ENCODE measurements around the gene MAP3K3. TPM values are rescaled to one million over a fixed set of nuclear protein-coding genes. Genes with fewer than 3 reads are reported as not detected.

Gene MAP3K3
- total RNA-seq, 1 donor from 2014 or later, result 58.5 TPM

DNA sequence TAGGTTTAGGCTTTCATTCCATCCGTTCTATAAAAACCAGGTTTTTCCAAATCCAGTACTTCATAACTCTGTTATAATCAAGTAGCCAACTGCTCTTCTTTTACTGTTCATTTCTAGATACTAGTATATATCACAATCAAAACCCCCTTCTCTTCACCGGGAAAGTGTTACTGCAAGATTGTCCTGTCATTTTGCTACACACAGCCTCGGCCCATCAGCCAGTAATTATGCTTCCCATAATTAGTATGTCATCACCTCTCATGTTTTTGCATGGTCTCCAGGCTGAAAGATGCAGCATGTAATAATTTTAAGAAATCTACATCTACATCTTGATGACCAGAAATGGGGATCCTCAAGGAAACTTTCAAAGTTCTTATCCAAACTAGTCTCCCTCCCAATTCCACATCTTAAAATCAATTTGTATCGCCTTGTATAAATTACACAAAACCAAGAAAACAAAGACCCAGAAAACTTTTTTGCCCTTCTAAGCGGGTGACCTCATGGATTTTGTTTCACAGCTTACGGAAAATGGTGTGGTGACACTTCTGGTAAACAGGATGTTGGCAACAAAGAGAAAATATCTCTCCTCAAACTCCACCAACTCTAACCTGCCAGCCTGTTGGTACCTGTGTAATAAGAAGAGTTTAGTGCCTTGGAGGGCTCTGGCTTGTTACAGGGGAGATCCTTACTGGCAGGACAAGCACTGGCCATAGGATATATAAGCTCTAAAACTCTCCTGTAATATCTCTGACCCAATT is 12.2 kb upstream of the MAP3K3 start:
- Histone ChIP-seq H3K36me3 (peaks cover 61% of the 10 kb centered on the region), H3K4me1 (no peaks in the 10 kb centered on the region), H3K4me3 (no peak overlapping the region), H3K9me3 (no peaks in the 10 kb centered on the region), H3K27ac (no peak overlapping the region), H3K27me3 (ENCODE audit: low read depth) (no peaks in the 10 kb centered on the region)
- intact Hi-C loops (cut with DNase I), result loop anchor here (10.0 kb wide), 1 partner anchor 185 kb away; no protein-coding TSS in a partner anchor
- ATAC-seq (no peak), DNase-seq (no peak)
- TF ChIP-seq, protein P1, sequence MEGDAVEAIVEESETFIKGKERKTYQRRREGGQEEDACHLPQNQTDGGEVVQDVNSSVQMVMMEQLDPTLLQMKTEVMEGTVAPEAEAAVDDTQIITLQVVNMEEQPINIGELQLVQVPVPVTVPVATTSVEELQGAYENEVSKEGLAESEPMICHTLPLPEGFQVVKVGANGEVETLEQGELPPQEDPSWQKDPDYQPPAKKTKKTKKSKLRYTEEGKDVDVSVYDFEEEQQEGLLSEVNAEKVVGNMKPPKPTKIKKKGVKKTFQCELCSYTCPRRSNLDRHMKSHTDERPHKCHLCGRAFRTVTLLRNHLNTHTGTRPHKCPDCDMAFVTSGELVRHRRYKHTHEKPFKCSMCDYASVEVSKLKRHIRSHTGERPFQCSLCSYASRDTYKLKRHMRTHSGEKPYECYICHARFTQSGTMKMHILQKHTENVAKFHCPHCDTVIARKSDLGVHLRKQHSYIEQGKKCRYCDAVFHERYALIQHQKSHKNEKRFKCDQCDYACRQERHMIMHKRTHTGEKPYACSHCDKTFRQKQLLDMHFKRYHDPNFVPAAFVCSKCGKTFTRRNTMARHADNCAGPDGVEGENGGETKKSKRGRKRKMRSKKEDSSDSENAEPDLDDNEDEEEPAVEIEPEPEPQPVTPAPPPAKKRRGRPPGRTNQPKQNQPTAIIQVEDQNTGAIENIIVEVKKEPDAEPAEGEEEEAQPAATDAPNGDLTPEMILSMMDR (IDR thresholded peaks at IDR 0.05), result no peak

DNA sequence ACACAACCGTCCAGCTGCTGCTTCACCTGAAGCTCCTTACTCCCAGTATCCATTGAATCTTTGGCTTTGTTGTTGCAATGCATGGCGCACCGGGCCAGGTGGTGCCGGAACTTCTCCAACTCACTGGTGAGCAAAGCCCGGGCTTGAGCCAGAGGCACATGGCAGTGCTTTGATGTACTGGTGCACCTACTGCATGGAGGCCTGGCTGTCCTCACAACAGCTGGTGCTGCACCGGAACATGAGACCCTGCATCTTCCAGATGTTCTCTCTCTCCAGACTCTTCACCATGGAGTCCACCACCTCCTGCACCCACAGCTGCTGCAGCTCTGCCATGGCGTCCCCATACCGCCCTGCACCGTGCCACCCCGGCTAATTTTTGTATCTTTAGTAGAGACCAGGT is 11.4 kb upstream of the MAP3K3 start:
- no peak for DNase-seq

DNA sequence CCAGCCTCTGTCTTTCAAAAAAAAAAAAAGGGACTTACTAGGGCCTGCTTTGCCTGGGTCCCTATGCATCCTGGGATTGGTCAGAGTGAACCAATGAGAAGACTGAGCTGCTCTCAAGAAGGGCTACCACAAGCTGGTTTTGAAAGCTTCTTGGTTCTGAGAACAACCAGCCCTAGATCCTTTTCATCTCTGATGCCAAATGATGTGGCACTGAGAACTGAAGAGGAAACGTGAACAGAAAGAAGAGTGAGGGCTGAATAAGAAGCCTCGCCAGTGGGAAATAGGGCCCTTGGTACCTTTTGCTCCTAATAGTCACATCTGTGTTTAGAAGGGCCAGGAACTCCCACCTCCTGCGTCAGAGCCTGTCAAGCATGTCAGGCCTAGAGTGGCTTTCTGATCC is 10.9 kb upstream of the MAP3K3 start:
- H3K27me3 ChIP-seq (ENCODE audit: low read depth), result no peaks in the 10 kb centered on the region
- ATAC-seq, result no peak
- H3K27ac ChIP-seq, result no peak overlapping the region
- no peaks in the 10 kb centered on the region for H3K4me1 ChIP-seq
- no peaks in the 10 kb centered on the region for H3K9me3 ChIP-seq
- intact Hi-C loops (cut with DNase I), result loop anchor here (10.0 kb wide), 1 partner anchor 187 kb away; no protein-coding TSS in a partner anchor
- peaks cover 48% of the 10 kb centered on the region for H3K36me3 ChIP-seq
- TF ChIP-seq, protein P1 (IDR thresholded peaks at IDR 0.05), result no peak
- H3K4me3 ChIP-seq, result no peak overlapping the region
- no peak for DNase-seq

More for the DNA sequence above, 11.4 kb upstream of the MAP3K3 start:
- no peaks in the 10 kb centered on the region for H3K27me3 ChIP-seq (ENCODE audit: low read depth)
- intact Hi-C loops (cut with DNase I), result loop anchor here (10.0 kb wide), 1 partner anchor 186 kb away; no protein-coding TSS in a partner anchor
- TF ChIP-seq, protein P1 (IDR thresholded peaks at IDR 0.05), result no peak
- no peaks in the 10 kb centered on the region for H3K4me1 ChIP-seq
- H3K9me3 ChIP-seq, result no peaks in the 10 kb centered on the region
- peaks cover 53% of the 10 kb centered on the region for H3K36me3 ChIP-seq
- no peak for ATAC-seq
- no peak overlapping the region for H3K4me3 ChIP-seq
- no peak overlapping the region for H3K27ac ChIP-seq

DNA sequence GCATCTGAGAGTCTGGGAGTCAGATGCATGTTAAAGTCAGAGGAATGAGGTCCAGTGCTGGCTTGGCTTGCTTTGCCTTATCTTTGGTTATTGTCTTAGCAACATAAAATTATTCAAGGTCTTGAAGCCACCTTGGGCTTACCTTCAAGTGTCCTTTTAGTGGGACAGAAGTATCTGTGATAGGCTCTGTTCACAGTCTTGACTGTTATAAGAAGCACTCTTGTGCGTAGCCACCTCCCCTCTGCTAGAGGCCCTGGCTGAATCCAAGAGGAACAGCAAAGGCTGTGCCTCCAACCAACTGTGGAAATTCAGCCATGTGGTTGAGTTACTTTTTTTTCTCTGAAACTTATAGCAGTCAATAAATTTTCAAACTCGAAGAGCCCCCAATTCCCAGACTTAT is 8.6 kb upstream of the MAP3K3 start:
- no peak for DNase-seq
- no peak overlapping the region for H3K4me3 ChIP-seq
- intact Hi-C loops (cut with DNase I), result loop anchor here (10.0 kb wide), 1 partner anchor 189 kb away; no protein-coding TSS in a partner anchor
- no peaks in the 10 kb centered on the region for H3K4me1 ChIP-seq
- peaks cover 25% of the 10 kb centered on the region for H3K36me3 ChIP-seq
- TF ChIP-seq, protein P1 (IDR thresholded peaks at IDR 0.05), result no peak
- no peaks in the 10 kb centered on the region for H3K9me3 ChIP-seq
- no peaks in the 10 kb centered on the region for H3K27me3 ChIP-seq (ENCODE audit: low read depth)
- no peak overlapping the region for H3K27ac ChIP-seq
- ATAC-seq, result peak; percentile 46 to 51

DNA sequence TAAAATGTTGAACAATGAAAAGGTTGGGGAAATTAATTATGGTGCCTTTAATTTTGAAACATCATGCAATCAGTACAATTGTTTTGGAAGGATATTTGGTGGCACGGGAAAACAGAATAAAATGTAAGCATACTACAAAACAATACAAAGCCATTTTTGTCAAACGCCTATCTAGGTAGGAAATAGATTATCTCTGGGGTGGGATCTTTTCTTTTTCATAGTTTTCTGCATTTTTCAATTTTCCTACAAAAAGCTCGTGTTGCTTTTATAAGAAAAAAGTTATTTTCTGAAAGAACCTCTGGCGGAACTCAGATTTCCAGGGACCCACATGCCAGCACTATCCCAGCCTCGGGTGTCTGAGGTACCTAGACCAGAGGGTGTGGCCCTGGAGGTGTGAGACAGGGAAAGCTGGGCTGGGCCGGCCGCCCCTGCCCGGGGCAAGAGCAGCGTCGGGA is 961 bp upstream of the MAP3K3 start:
- intact Hi-C loops (cut with DNase I), result no loop called here
- no peaks in the 10 kb centered on the region for H3K36me3 ChIP-seq
- H3K4me3 ChIP-seq, result peak overlapping the region; percentile 88
- no peak for DNase-seq
- peak overlapping the region; percentile 84 for H3K27ac ChIP-seq
- no peaks in the 10 kb centered on the region for H3K9me3 ChIP-seq
- H3K27me3 ChIP-seq (ENCODE audit: low read depth), result no peaks in the 10 kb centered on the region
- ATAC-seq, result peak in 1 of 2 donors; percentile 48
- peaks cover 35% of the 10 kb centered on the region for H3K4me1 ChIP-seq
- TF ChIP-seq, protein P1 (IDR thresholded peaks at IDR 0.05), result no peak
